Vagina (tissue), 2 donors: Measurements from ENCODE around the gene QSER1. TPM values are rescaled to one million over a fixed set of nuclear protein-coding genes. Genes with fewer than 3 reads are reported as not detected.
"Not testable (repeated sequence)": the region's sequence is repeated elsewhere in the genome, so short reads cannot be mapped to it uniquely, and the experiment has no call there.

Experiments
- DNase-seq, 2 donors: peaks; one replicate each; pipeline ENCODE4 v3.0.0-alpha.2; 2017; ENCODE audit errors: extremely low spot score in 2 of 2
- H3K27ac ChIP-seq: fragments of 200-600 bp; sonication (generic); one replicate; pipeline ENCODE4 v1.5.1; 2019
- H3K27me3 ChIP-seq: fragments of 200-600 bp; sonication (generic); one replicate; pipeline ENCODE4 v1.5.1; 2019
- H3K36me3 ChIP-seq, 2 donors: fragments of 200-600 bp; sonication (generic); one replicate each; pipeline ENCODE4 v1.5.1; 2017 to 2019
- H3K4me1 ChIP-seq: fragments of 200-600 bp; sonication (generic); one replicate; pipeline ENCODE4 v1.5.1; 2019
- H3K4me3 ChIP-seq, 2 donors: fragments of 200-600 bp; sonication (generic); 1 replicate in 1 of 2; 2 replicates in 1 of 2; pipeline ENCODE4 v1.5.1; 2016 to 2019
- H3K9me3 ChIP-seq: fragments of 200-600 bp; sonication (generic); one replicate; pipeline ENCODE4 v1.5.1; 2019
- CTCF ChIP-seq, 3 experiments: fragments of 450-650 bp in 2 of 3; fragments of 200-600 bp in 1 of 3; sonication (generic) in 1 of 3; IDR thresholded peaks; one replicate each; pipeline ENCODE4 v1.5.1; 2017 to 2019; ENCODE audit warnings: antibody characterized with exemption in 3 of 3, mild to moderate bottlenecking in 2 of 3, moderate library complexity in 2 of 3
- POLR2A ChIP-seq, 2 donors: fragments of 450-650 bp; IDR thresholded peaks; one replicate each; pipeline ENCODE4 v1.6.1; 2017; ENCODE audit warnings: antibody characterized with exemption in 2 of 2, mild to moderate bottlenecking in 2 of 2, moderate library complexity in 2 of 2
- POLR2AphosphoS5 ChIP-seq, 2 donors: sonication (generic); formaldehyde crosslinking; IDR thresholded peaks; one replicate each; pipeline ENCODE4 v1.9.0; 2017; ENCODE audit warnings: antibody characterized with exemption in 2 of 2, mild to moderate bottlenecking in 2 of 2, low read depth in 1 of 2; ENCODE audit not compliant: insufficient read depth in 1 of 2
- intact Hi-C: fragments of 100-400 bp; cut with DNase I; formaldehyde crosslinking; loops from one replicate; pipeline ENCODE4 v1.15.1; 2023
- total RNA-seq: library from RNA; depleted of rRNA; stranded (reverse); fragments of >200 nt; gene quantifications from one replicate; pipeline ENCODE4 v1.2.3, GENCODE V29; 2016

The QSER1 gene
- total RNA-seq, 1 donor from 2014 or later = 39.0 TPM

GRCh38 chr11:33021937-33022336 is 129.3 kb downstream of the QSER1 start:
- intact Hi-C loops = no loop called here
- H3K4me1 ChIP-seq = peaks cover 16% of the 10 kb centered on the region
- H3K4me3 ChIP-seq = no peak overlapping the region
- H3K36me3 ChIP-seq = no peaks in the 10 kb centered on the region
- TF ChIP-seq CTCF (IDR thresholded peaks at IDR 0.05) (no peak), POLR2AphosphoS5 (IDR thresholded peaks at IDR 0.05; ENCODE audit: insufficient read depth in 1 of 2, low read depth in 1 of 2) (no peak), POLR2A (IDR thresholded peaks at IDR 0.05) (no peak)
- no peak for DNase-seq
- H3K27me3 ChIP-seq = no peaks in the 10 kb centered on the region
- H3K27ac ChIP-seq = no peak overlapping the region
- H3K9me3 ChIP-seq = no peaks in the 10 kb centered on the region

- no peak for TF ChIP-seq POLR2A (IDR thresholded peaks at IDR 0.05)
- TF ChIP-seq CTCF (IDR thresholded peaks at IDR 0.05) = no peak
- TF ChIP-seq POLR2AphosphoS5 (IDR thresholded peaks at IDR 0.05; ENCODE audit: insufficient read depth in 1 of 2, low read depth in 1 of 2) = no peak
- no peak for DNase-seq
- no peaks in the 10 kb centered on the region for H3K9me3 ChIP-seq
- intact Hi-C loops = no loop called here
- peaks cover under 1% of the 10 kb centered on the region for H3K4me1 ChIP-seq
- H3K4me3 ChIP-seq = no peak overlapping the region
- H3K27ac ChIP-seq = no peak overlapping the region
- no peaks in the 10 kb centered on the region for H3K27me3 ChIP-seq
- H3K36me3 ChIP-seq = no peaks in the 10 kb centered on the region
These were observed 132.7 kb downstream of the QSER1 start for GRCh38 chr11:33025339-33025722.

- intact Hi-C loops = loop anchor here (2.0 kb wide), 1 partner anchor 20 kb away; no protein-coding TSS in a partner anchor
- no peaks in the 10 kb centered on the region for H3K36me3 ChIP-seq
- H3K9me3 ChIP-seq = no peaks in the 10 kb centered on the region
- H3K4me3 ChIP-seq = no peak overlapping the region
- no peaks in the 10 kb centered on the region for H3K27me3 ChIP-seq
- H3K27ac ChIP-seq = no peak overlapping the region
- no peak for DNase-seq
- TF ChIP-seq POLR2AphosphoS5 (IDR thresholded peaks at IDR 0.05; ENCODE audit: insufficient read depth in 1 of 2, low read depth in 1 of 2) = no peak
- TF ChIP-seq CTCF (IDR thresholded peaks at IDR 0.05) = no peak
- no peak for TF ChIP-seq POLR2A (IDR thresholded peaks at IDR 0.05)
- H3K4me1 ChIP-seq = no peaks in the 10 kb centered on the region
These were observed 134.6 kb downstream of the QSER1 start for GRCh38 chr11:33027233-33027632.

- TF ChIP-seq POLR2A (IDR thresholded peaks at IDR 0.05) = no peak
- no peak for TF ChIP-seq POLR2AphosphoS5 (IDR thresholded peaks at IDR 0.05; ENCODE audit: insufficient read depth in 1 of 2, low read depth in 1 of 2)
- no peak for TF ChIP-seq CTCF (IDR thresholded peaks at IDR 0.05)
- Histone ChIP-seq H3K9me3 (no peaks in the 10 kb centered on the region), H3K27ac (no peak overlapping the region), H3K36me3 (no peaks in the 10 kb centered on the region), H3K4me3 (no peak overlapping the region), H3K4me1 (no peaks in the 10 kb centered on the region), H3K27me3 (no peaks in the 10 kb centered on the region)
- intact Hi-C loops = loop anchor here (2.0 kb wide), 1 partner anchor 19 kb away; no protein-coding TSS in a partner anchor
- DNase-seq = no peak
These were observed 135.4 kb downstream of the QSER1 start for GRCh38 chr11:33027846-33028536.

GRCh38 chr11:33028537-33028914 is 135.9 kb downstream of the QSER1 start:
- no peaks in the 10 kb centered on the region for H3K36me3 ChIP-seq
- no peak for TF ChIP-seq POLR2AphosphoS5 (IDR thresholded peaks at IDR 0.05; ENCODE audit: insufficient read depth in 1 of 2, low read depth in 1 of 2)
- no peaks in the 10 kb centered on the region for H3K4me1 ChIP-seq
- H3K4me3 ChIP-seq = no peak overlapping the region
- H3K9me3 ChIP-seq = no peaks in the 10 kb centered on the region
- intact Hi-C loops = no loop called here
- DNase-seq = no peak
- H3K27ac ChIP-seq = no peak overlapping the region
- no peaks in the 10 kb centered on the region for H3K27me3 ChIP-seq

- H3K27ac ChIP-seq, intact Hi-C loops, H3K27me3 ChIP-seq, H3K4me3 ChIP-seq, H3K4me1 ChIP-seq, DNase-seq, H3K36me3 ChIP-seq, H3K9me3 ChIP-seq: not testable (repeated sequence)
These were observed 136.6 kb downstream of the QSER1 start for GRCh38 chr11:33029218-33029617.
